ENCODE results near the gene PEX19. TPM values are rescaled to one million over a fixed set of nuclear protein-coding genes. Genes with fewer than 3 reads are reported as not detected.

PEX19 gene
- total RNA-seq, 1 donor from 2014 or later, result 47.9 TPM

- H3K4me1 ChIP-seq, result peaks cover 25% of the 10 kb centered on the region
- no peak for DNase-seq (ENCODE audit: extremely low spot score in 2 of 2)
- H3K9me3 ChIP-seq, result no peaks in the 10 kb centered on the region
- no peak overlapping the region for H3K4me3 ChIP-seq
- intact Hi-C loops (cut with DNase I), result loop anchor here (10.0 kb wide), 1 partner anchor 47 kb away; the partner anchor contains the start of gene PEA15
- no peaks in the 10 kb centered on the region for H3K36me3 ChIP-seq
- TF ChIP-seq POLR2A (IDR thresholded peaks at IDR 0.05) (no peak), POLR2AphosphoS5 (IDR thresholded peaks at IDR 0.05; ENCODE audit: insufficient read depth in 1 of 2, low read depth in 1 of 2) (peak in 1 of 2 donors; percentile 57), CTCF (IDR thresholded peaks at IDR 0.05) (peak in 2 of 3 experiments; percentile 65 to 84)
- H3K27me3 ChIP-seq, result no peaks in the 10 kb centered on the region
- peak overlapping the region; percentile 27 for H3K27ac ChIP-seq
These were observed 33.0 kb downstream of the PEX19 start for GRCh38 chr1:160251687-160252526.

- peak overlapping the region; percentile 27 for H3K27ac ChIP-seq
- intact Hi-C loops (cut with DNase I), result loop anchor here (10.0 kb wide), 1 partner anchor 46 kb away; the partner anchor contains the start of gene PEA15
These were observed 33.9 kb downstream of the PEX19 start for GRCh38 chr1:160251011-160251410.

GRCh38 chr1:160247053-160247452 is 37.9 kb downstream of the PEX19 start:
- Histone ChIP-seq H3K4me3 (no peak overlapping the region), H3K9me3 (no peaks in the 10 kb centered on the region), H3K36me3 (peaks cover 0 to 7% of the 10 kb centered on the region in 2 donors), H3K27me3 (no peaks in the 10 kb centered on the region), H3K27ac (no peak overlapping the region), H3K4me1 (peaks cover 12% of the 10 kb centered on the region)
- intact Hi-C loops (cut with DNase I), result no loop called here
- no peak for DNase-seq (ENCODE audit: extremely low spot score in 2 of 2)
- TF ChIP-seq POLR2A (IDR thresholded peaks at IDR 0.05) (no peak), CTCF (IDR thresholded peaks at IDR 0.05) (no peak), POLR2AphosphoS5 (IDR thresholded peaks at IDR 0.05; ENCODE audit: insufficient read depth in 1 of 2, low read depth in 1 of 2) (no peak)

More at GRCh38 chr1:160251011-160251410, 33.9 kb downstream of the PEX19 start:
- H3K27me3 ChIP-seq, result no peaks in the 10 kb centered on the region
- peaks cover 16% of the 10 kb centered on the region for H3K4me1 ChIP-seq
- DNase-seq (ENCODE audit: extremely low spot score in 2 of 2), result no peak
- no peaks in the 10 kb centered on the region for H3K9me3 ChIP-seq
- no peak overlapping the region for H3K4me3 ChIP-seq
- no peak for TF ChIP-seq POLR2A (IDR thresholded peaks at IDR 0.05)
- no peak for TF ChIP-seq POLR2AphosphoS5 (IDR thresholded peaks at IDR 0.05; ENCODE audit: insufficient read depth in 1 of 2, low read depth in 1 of 2)
- no peak for TF ChIP-seq CTCF (IDR thresholded peaks at IDR 0.05)
- no peaks in the 10 kb centered on the region for H3K36me3 ChIP-seq

- intact Hi-C loops (cut with DNase I), result no loop called here
- Histone ChIP-seq H3K9me3 (no peaks in the 10 kb centered on the region), H3K36me3 (peaks cover 0 to 7% of the 10 kb centered on the region in 2 donors), H3K27ac (no peak overlapping the region), H3K4me3 (no peak overlapping the region), H3K4me1 (no peaks in the 10 kb centered on the region), H3K27me3 (no peaks in the 10 kb centered on the region)
- no peak for DNase-seq (ENCODE audit: extremely low spot score in 2 of 2)
- TF ChIP-seq POLR2A (IDR thresholded peaks at IDR 0.05) (no peak), POLR2AphosphoS5 (IDR thresholded peaks at IDR 0.05; ENCODE audit: insufficient read depth in 1 of 2, low read depth in 1 of 2) (no peak), CTCF (IDR thresholded peaks at IDR 0.05) (no peak)
These were observed 39.5 kb downstream of the PEX19 start for GRCh38 chr1:160245434-160245833.

GRCh38 chr1:160244209-160244608 is 40.7 kb downstream of the PEX19 start:
- Histone ChIP-seq H3K4me1 (no peaks in the 10 kb centered on the region), H3K36me3 (peaks cover 0 to 17% of the 10 kb centered on the region in 2 donors), H3K4me3 (no peak overlapping the region), H3K27me3 (no peaks in the 10 kb centered on the region), H3K9me3 (no peaks in the 10 kb centered on the region), H3K27ac (no peak overlapping the region)
- TF ChIP-seq CTCF (IDR thresholded peaks at IDR 0.05), result no peak
- TF ChIP-seq POLR2A (IDR thresholded peaks at IDR 0.05), result no peak
- TF ChIP-seq POLR2AphosphoS5 (IDR thresholded peaks at IDR 0.05; ENCODE audit: insufficient read depth in 1 of 2, low read depth in 1 of 2), result no peak
- DNase-seq (ENCODE audit: extremely low spot score in 2 of 2), result no peak
- intact Hi-C loops (cut with DNase I), result no loop called here

All from vagina (tissue), 2 donors.